ENCODE results near the gene C4BPB. TPM values are rescaled to one million over a fixed set of nuclear protein-coding genes. Genes with fewer than 3 reads are reported as not detected.
A peak's percentile ranks its signal among the peaks of the same experiment; 100 is the strongest.

Gene C4BPB
- total RNA-seq, 1 donor from 2014 or later: not detected

DNA sequence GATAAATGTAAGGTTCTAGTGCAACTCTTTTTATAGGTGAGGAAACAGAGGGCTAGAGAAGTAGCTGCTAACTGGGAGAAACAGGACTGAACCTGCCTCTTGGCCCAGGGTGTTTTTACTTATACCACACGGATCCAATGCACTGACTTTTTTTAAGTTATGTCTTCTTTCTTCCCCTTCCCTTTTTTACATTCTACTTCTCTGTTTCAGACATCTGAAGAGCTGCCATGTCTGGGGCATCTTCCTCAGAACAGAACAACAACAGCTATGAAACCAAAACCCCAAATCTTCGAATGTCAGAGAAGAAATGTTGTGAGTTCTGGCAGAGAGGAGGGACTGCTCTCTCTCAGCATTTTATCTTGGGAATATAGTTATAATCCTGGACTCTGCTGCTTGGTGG is 34.2 kb upstream of the C4BPB start:
- TF ChIP-seq CTCF (conservative IDR thresholded peaks at IDR 0.05; ENCODE audit: low read depth, low read length): no peak
- H3K4me3 ChIP-seq (ENCODE audit: low read depth, low read length): no peak overlapping the region
- DNase-seq (ENCODE audit: low read depth): no peak

- no peak for TF ChIP-seq CTCF (conservative IDR thresholded peaks at IDR 0.05; ENCODE audit: low read depth, low read length)
- no peak for DNase-seq (ENCODE audit: low read depth)
- H3K4me3 ChIP-seq (ENCODE audit: low read depth, low read length): no peak overlapping the region
These were observed 33.2 kb upstream of the C4BPB start for GRCh38 chr1:207055386-207056001.

- no peak overlapping the region for H3K4me3 ChIP-seq (ENCODE audit: low read depth, low read length)
- TF ChIP-seq CTCF (conservative IDR thresholded peaks at IDR 0.05; ENCODE audit: low read depth, low read length): no peak
These were observed 32.0 kb upstream of the C4BPB start for GRCh38 chr1:207056673-207057072.

GRCh38 chr1:207058252-207058651 is 30.4 kb upstream of the C4BPB start:
- TF ChIP-seq CTCF (conservative IDR thresholded peaks at IDR 0.05; ENCODE audit: low read depth, low read length): no peak
- no peak overlapping the region for H3K4me3 ChIP-seq (ENCODE audit: low read depth, low read length)
- no peak for DNase-seq (ENCODE audit: low read depth)

More at GRCh38 chr1:207056673-207057072, 32.0 kb upstream of the C4BPB start:
- DNase-seq (ENCODE audit: low read depth): no peak

GRCh38 chr1:207058878-207059867 is 29.5 kb upstream of the C4BPB start:
- TF ChIP-seq CTCF (conservative IDR thresholded peaks at IDR 0.05; ENCODE audit: low read depth, low read length): peak; percentile 35

DNA sequence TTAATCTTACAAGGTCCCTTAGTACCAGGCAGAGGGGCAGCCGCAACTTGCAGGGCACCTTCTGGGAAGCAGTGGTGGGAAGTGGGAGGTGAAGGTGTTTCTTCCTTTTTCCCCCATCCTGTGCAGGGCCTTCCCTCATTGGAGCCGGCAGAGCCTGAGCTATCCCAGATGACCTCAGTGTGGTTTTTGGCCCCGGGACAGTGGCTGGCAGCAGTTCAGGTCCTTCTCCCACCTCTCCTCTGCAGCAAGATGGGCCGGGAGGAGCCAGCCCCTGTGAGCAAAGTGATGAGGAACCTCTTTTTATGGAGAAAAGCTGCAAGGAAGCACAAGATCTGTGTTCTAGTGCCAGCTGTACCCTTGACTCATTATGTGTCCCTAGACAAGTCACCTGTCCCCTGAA is 28.8 kb upstream of the C4BPB start:
- TF ChIP-seq CTCF (conservative IDR thresholded peaks at IDR 0.05; ENCODE audit: low read depth, low read length): no peak
- no peak overlapping the region for H3K4me3 ChIP-seq (ENCODE audit: low read depth, low read length)

More at GRCh38 chr1:207058878-207059867, 29.5 kb upstream of the C4BPB start:
- no peak for DNase-seq (ENCODE audit: low read depth)
- no peak overlapping the region for H3K4me3 ChIP-seq (ENCODE audit: low read depth, low read length)

More for the DNA sequence above, 28.8 kb upstream of the C4BPB start:
- DNase-seq (ENCODE audit: low read depth): no peak
